Smooth muscle cell (in vitro differentiated cells): Measurements from ENCODE around the gene SLC6A3. TPM values are rescaled to one million over a fixed set of nuclear protein-coding genes. Genes with fewer than 3 reads are reported as not detected.

Experiments used
- DNase-seq: peaks from one replicate; lab custom pipeline; 2025; ENCODE audit not compliant: unreplicated experiment; lab: John Stamatoyannopoulos, UW
- H2AFZ ChIP-seq: fragments of 200-600 bp; sonication (generic); 2 replicates; pipeline ENCODE4 v1.6.0; 2016; ENCODE audit warnings: antibody characterized with exemption, low read depth, mild to moderate bottlenecking
- H3F3A ChIP-seq: fragments of 200-600 bp; sonication (generic); 2 replicates; pipeline ENCODE4 v1.6.0; 2017; ENCODE audit warnings: antibody characterized with exemption, low read depth
- H3K27ac ChIP-seq: fragments of 200-600 bp; sonication (generic); 2 replicates; pipeline ENCODE4 v1.5.1; 2016; ENCODE audit warnings: low read depth, mild to moderate bottlenecking
- H3K27me3 ChIP-seq: fragments of 200-600 bp; sonication (generic); 2 replicates; pipeline ENCODE4 v1.6.1; 2016; ENCODE audit warnings: low read depth, mild to moderate bottlenecking
- H3K36me3 ChIP-seq: fragments of 200-600 bp; sonication (generic); 2 replicates; pipeline ENCODE4 v1.5.1; 2016; ENCODE audit warnings: low read depth
- H3K4me1 ChIP-seq: fragments of 200-600 bp; sonication (generic); 2 replicates; pipeline ENCODE4 v1.5.1; 2016; ENCODE audit warnings: low read depth
- H3K4me2 ChIP-seq: fragments of 200-600 bp; sonication (generic); 2 replicates; pipeline ENCODE4 v1.6.0; 2016; ENCODE audit warnings: mild to moderate bottlenecking
- H3K4me3 ChIP-seq: fragments of 200-600 bp; sonication (generic); 2 replicates; pipeline ENCODE4 v1.5.1; 2016; ENCODE audit warnings: mild to moderate bottlenecking
- H3K79me2 ChIP-seq: fragments of 200-600 bp; sonication (generic); 2 replicates; pipeline ENCODE4 v1.6.0; 2016; ENCODE audit warnings: low read depth, mild to moderate bottlenecking
- H3K9ac ChIP-seq: fragments of 200-600 bp; sonication (generic); 2 replicates; pipeline ENCODE4 v1.6.0; 2016; ENCODE audit warnings: low read depth
- H3K9me3 ChIP-seq: fragments of 200-600 bp; sonication (generic); replicated peaks from 2 replicates; pipeline ENCODE4 v1.5.1; 2016; ENCODE audit warnings: low read depth
- H4K20me1 ChIP-seq: fragments of 200-600 bp; sonication (generic); 2 replicates; pipeline ENCODE4 v1.6.0; 2016; ENCODE audit warnings: low read depth
- WGBS: methylation state at CpG from one replicate; pipeline ENCODE4 v1.1.7; 2016; ENCODE audit warnings: low lambda C conversion rate; 5-methylcytosine and 5-hydroxymethylcytosine counted together
- polyA plus RNA-seq: library from polyadenylated mRNA; unstranded; fragments of >200 nt; fragmentation: Nextera tagmentation; extraction: Ambion mirVana; gene quantifications from 2 replicates; pipeline ENCODE4 v1.2.1, GENCODE V29; 2016
- total RNA-seq: library from RNA; depleted of rRNA; stranded (reverse); fragments of >200 nt; gene quantifications from 2 replicates; pipeline ENCODE4 v1.2.3, GENCODE V29; 2014
- TF ChIP-seq, protein P1 (sequence below): fragments of 200-600 bp; sonication (generic); IDR thresholded peaks from 2 replicates; pipeline ENCODE4 v1.5.1; 2017; ENCODE audit warnings: borderline replicate concordance, mild to moderate bottlenecking, antibody characterized with exemption; ENCODE audit not compliant: insufficient read depth, poor library complexity, severe bottlenecking

SLC6A3 gene
- total and polyA plus RNA-seq, 2 experiments from 2014 or later, result not detected

DNA sequence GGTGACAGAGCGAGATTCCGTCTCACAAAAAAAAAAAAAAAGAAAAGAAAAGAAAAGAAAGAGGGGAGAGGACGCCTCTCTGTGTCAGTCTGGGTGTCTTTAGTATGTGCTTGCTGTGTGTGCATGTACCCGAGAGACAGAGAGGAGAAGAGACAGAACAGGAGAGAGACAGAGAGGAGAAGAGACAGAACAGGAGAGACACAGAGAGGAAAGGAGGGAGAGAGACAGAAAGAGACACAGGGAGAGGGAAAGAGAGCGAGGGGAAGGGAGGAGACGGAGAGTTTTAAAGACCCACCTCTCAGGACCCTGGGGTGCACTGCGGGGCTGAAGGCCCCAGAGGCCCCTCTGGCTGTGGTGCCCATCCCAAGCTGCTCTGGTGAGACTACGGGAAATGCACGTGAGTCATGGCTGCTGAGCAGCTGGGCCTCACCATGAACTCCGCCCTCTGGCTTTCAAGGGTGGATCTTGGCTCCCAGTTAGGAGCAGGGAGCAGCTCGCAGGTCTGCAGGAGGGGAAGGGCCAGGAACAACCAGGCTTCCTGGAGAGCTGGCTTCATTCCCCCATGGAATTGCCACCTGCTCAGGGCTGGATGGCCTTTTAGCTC lies 7.9 kb downstream of the SLC6A3 start:
- no peak for DNase-seq
- H3K9me3 ChIP-seq, result no peaks in the 10 kb centered on the region
- no peaks in the 10 kb centered on the region for H3F3A ChIP-seq
- H3K79me2 ChIP-seq, result no peaks in the 10 kb centered on the region
- H3K4me2 ChIP-seq, result no peak overlapping the region
- 60% methylated on average over 11 of the region's 11 CpGs for WGBS
- H2AFZ ChIP-seq, result no peak overlapping the region
- no peak overlapping the region for H3K4me3 ChIP-seq
- H3K9ac ChIP-seq, result no peak overlapping the region
- no peaks in the 10 kb centered on the region for H4K20me1 ChIP-seq
- no peaks in the 10 kb centered on the region for H3K36me3 ChIP-seq
- H3K27ac ChIP-seq, result no peak overlapping the region
- peaks cover 13% of the 10 kb centered on the region for H3K27me3 ChIP-seq
- TF ChIP-seq, protein P1, sequence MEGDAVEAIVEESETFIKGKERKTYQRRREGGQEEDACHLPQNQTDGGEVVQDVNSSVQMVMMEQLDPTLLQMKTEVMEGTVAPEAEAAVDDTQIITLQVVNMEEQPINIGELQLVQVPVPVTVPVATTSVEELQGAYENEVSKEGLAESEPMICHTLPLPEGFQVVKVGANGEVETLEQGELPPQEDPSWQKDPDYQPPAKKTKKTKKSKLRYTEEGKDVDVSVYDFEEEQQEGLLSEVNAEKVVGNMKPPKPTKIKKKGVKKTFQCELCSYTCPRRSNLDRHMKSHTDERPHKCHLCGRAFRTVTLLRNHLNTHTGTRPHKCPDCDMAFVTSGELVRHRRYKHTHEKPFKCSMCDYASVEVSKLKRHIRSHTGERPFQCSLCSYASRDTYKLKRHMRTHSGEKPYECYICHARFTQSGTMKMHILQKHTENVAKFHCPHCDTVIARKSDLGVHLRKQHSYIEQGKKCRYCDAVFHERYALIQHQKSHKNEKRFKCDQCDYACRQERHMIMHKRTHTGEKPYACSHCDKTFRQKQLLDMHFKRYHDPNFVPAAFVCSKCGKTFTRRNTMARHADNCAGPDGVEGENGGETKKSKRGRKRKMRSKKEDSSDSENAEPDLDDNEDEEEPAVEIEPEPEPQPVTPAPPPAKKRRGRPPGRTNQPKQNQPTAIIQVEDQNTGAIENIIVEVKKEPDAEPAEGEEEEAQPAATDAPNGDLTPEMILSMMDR, result no peak
- H3K4me1 ChIP-seq, result no peaks in the 10 kb centered on the region

DNA sequence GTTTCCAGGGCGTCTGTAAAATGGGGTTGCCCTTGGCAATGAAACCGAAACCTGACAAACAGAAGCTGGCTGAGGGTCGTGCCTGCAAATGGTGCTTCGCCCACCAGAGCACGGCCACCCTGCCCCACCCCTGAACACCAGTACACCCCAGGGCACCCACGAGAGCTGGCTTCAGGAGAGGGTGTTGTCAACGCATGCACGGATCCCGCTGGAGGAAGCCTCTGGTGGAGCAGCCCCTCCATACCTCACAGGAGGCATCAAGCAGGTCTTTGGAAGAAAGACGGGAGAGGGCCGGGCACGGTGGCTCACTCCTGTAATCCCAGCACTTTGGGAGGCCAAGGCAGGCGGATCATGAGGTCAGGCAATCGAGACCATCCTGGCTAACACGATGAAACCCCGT lies 8.6 kb downstream of the SLC6A3 start:
- Histone ChIP-seq H3K4me3 (no peak overlapping the region), H3K79me2 (no peaks in the 10 kb centered on the region), H4K20me1 (no peaks in the 10 kb centered on the region), H3K9me3 (no peaks in the 10 kb centered on the region), H3K4me2 (no peak overlapping the region), H3K27me3 (peaks cover 6% of the 10 kb centered on the region), H3F3A (no peaks in the 10 kb centered on the region), H3K4me1 (no peaks in the 10 kb centered on the region), H3K9ac (no peak overlapping the region), H3K36me3 (no peaks in the 10 kb centered on the region), H3K27ac (no peak overlapping the region), H2AFZ (no peak overlapping the region)
- DNase-seq, result no peak
- TF ChIP-seq, protein P1, result no peak
- WGBS, result 95% methylated on average over 16 of the region's 16 CpGs

DNA sequence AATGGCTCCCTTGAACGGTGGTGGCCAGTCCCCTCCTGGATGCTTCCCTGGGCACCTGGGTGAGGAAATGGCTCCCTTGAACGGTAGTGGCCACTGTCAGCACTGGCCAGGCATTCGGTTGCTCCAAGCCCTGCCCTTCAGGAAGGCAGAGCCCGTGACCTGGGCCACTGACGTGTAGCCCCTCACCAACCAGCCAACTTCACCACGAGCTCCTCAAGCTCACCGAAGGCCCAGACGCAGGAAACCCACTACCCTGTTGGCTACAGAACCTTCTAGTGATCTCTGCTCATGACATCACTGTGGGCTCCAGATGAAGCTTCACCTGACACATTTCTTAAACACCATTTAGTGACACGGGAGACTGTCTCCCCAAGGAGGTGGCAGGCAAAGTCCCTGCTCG lies 9.2 kb downstream of the SLC6A3 start:
- Histone ChIP-seq H3K79me2 (no peaks in the 10 kb centered on the region), H2AFZ (no peak overlapping the region), H3K27ac (no peak overlapping the region), H3K27me3 (peaks cover 6% of the 10 kb centered on the region), H3K9ac (no peak overlapping the region), H3F3A (no peaks in the 10 kb centered on the region), H3K9me3 (no peaks in the 10 kb centered on the region), H3K36me3 (no peaks in the 10 kb centered on the region), H3K4me2 (no peak overlapping the region), H3K4me1 (no peaks in the 10 kb centered on the region), H3K4me3 (no peak overlapping the region), H4K20me1 (no peaks in the 10 kb centered on the region)
- TF ChIP-seq, protein P1, result no peak
- DNase-seq, result no peak
- WGBS, result 93% methylated on average over 10 of the region's 10 CpGs

DNA sequence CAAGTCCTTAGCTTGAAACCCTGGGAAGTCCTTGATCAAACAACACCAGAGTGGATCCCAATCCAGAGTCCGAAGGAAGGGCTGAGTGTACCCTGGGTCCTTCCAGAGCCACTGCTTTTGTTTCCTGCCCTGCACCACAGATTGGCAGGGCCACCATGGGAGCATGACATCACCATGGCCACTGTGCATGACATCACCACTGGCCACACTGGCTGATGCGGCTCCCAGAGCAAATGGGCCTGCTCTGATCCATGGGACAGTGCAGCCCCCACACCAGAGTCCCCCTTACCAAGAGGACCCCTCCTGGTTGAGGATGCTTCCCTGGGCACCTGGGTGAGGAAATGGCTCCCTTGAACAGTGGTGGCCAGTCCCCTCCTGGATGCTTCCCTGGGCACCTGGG lies 9.9 kb downstream of the SLC6A3 start:
- Histone ChIP-seq H3K4me3 (no peak overlapping the region), H3K79me2 (no peaks in the 10 kb centered on the region), H3K4me2 (no peak overlapping the region), H2AFZ (no peak overlapping the region), H3K9me3 (no peaks in the 10 kb centered on the region), H3F3A (no peaks in the 10 kb centered on the region), H3K27me3 (peaks cover 3% of the 10 kb centered on the region), H3K36me3 (no peaks in the 10 kb centered on the region), H3K4me1 (no peaks in the 10 kb centered on the region), H3K9ac (no peak overlapping the region), H3K27ac (no peak overlapping the region), H4K20me1 (no peaks in the 10 kb centered on the region)
- 92% methylated on average over 2 of the region's 2 CpGs for WGBS
- no peak for DNase-seq
- TF ChIP-seq, protein P1, result no peak
